Duodenal mucosa (tissue), 2 donors: ENCODE measurements around the gene CATSPERB.
"Not testable (repeated sequence)": the region's sequence is repeated elsewhere in the genome, so short reads cannot be mapped to it uniquely, and the experiment has no call there.

Experiments
- H3K27ac ChIP-seq: one replicate; pipeline ENCODE4 v1.7.0; 2013; ENCODE audit warnings: low read depth, low read length
- H3K27me3 ChIP-seq, 2 donors: one replicate each; pipeline ENCODE4 v1.7.0; 2013; ENCODE audit warnings: low read length in 2 of 2, control low read depth in 1 of 2; ENCODE audit not compliant: insufficient read depth in 2 of 2, control insufficient read depth in 1 of 2
- H3K36me3 ChIP-seq, 2 donors: one replicate each; pipeline ENCODE4 v1.7.0; 2013; ENCODE audit warnings: low read length in 2 of 2, control low read depth in 1 of 2; ENCODE audit not compliant: insufficient read depth in 2 of 2, control insufficient read depth in 1 of 2
- H3K4me1 ChIP-seq, 2 donors: one replicate each; pipeline ENCODE4 v1.7.0; 2013; ENCODE audit warnings: low read length in 2 of 2, control low read depth in 1 of 2; ENCODE audit not compliant: insufficient read depth in 2 of 2, control insufficient read depth in 1 of 2
- H3K4me3 ChIP-seq, 2 donors: one replicate each; pipeline ENCODE4 v1.7.0; 2013; ENCODE audit warnings: low read length in 2 of 2, low read depth in 1 of 2
- H3K9ac ChIP-seq, 2 donors: one replicate each; pipeline ENCODE4 v1.7.0; 2013; ENCODE audit warnings: low read length in 2 of 2, low read depth in 1 of 2
- H3K9me3 ChIP-seq, 2 donors: one replicate each; pipeline ENCODE4 v1.7.0; 2013; ENCODE audit warnings: low read length in 2 of 2, control low read depth in 1 of 2; ENCODE audit not compliant: control insufficient read depth in 1 of 2

The CATSPERB gene

DNA sequence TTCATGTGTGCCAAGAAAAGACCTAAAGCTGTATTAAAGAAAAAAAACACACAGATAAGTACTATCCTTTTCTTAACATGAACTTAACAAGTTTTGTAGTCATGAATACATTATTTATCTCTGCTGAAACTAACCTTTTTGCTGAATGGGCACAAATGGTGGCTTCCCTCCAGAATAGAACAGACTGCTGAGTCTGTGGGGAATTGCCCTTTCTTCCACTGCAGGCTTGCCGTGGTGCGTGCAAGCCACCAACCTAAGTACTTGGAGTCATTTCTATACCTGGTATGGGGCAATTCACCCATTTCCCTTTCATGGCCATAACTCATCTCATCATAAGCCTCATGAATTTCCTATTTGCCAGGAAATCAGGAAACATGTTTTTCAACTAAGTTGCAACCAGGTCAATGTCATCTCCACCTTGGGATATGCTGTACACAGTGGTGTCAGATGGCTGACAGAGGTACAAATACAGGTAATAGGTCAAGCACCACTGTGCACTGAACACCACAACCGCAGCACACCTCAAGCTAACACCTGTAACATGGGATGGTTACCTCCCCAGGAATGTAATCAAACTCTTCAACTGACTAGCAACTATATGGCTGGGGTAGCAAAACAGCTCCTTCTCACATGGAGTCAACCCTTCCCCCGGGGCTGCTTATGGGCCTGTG, 49.9 kb downstream of the CATSPERB start:
- Histone ChIP-seq H3K27ac (no peak overlapping the region), H3K4me1 (no peaks in the 10 kb centered on the region), H3K27me3 (no peaks in the 10 kb centered on the region), H3K36me3 (no peaks in the 10 kb centered on the region), H3K9me3 (peaks cover 2 to 5% of the 10 kb centered on the region in 2 donors), H3K9ac (no peak overlapping the region), H3K4me3 (no peak overlapping the region)

DNA sequence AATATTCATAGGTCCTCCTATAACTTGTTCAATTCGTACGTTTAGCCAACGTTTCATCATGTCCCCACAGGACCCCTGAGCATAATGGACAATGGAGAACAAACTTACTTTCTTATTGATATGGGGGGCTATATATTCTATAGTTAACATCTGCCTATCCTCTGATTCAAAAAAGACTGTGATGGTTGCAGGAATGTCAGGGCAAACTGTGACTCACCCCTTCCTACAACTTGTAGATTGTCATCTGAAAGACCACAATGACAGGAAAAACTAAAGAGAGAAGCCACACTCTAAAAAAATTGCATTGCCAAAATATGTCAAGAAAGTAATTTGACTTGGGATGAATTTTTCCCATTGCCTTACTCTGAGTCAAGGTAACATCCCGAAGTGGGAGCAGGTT, 50.8 kb downstream of the CATSPERB start:
- H3K9me3 ChIP-seq: peaks cover 2 to 5% of the 10 kb centered on the region in 2 donors
- H3K36me3 ChIP-seq: no peaks in the 10 kb centered on the region
- no peak overlapping the region for H3K4me3 ChIP-seq
- H3K4me1 ChIP-seq: no peaks in the 10 kb centered on the region
- no peak overlapping the region for H3K9ac ChIP-seq
- H3K27ac ChIP-seq: no peak overlapping the region
- no peaks in the 10 kb centered on the region for H3K27me3 ChIP-seq

GRCh38 chr14:91679273-91679672, 52.6 kb downstream of the CATSPERB start:
- peaks cover 2 to 5% of the 10 kb centered on the region in 2 donors for H3K9me3 ChIP-seq
- no peaks in the 10 kb centered on the region for H3K36me3 ChIP-seq
- no peak overlapping the region for H3K4me3 ChIP-seq
- no peaks in the 10 kb centered on the region for H3K27me3 ChIP-seq
- H3K27ac ChIP-seq: no peak overlapping the region
- no peak overlapping the region for H3K9ac ChIP-seq
- H3K4me1 ChIP-seq: no peaks in the 10 kb centered on the region

DNA sequence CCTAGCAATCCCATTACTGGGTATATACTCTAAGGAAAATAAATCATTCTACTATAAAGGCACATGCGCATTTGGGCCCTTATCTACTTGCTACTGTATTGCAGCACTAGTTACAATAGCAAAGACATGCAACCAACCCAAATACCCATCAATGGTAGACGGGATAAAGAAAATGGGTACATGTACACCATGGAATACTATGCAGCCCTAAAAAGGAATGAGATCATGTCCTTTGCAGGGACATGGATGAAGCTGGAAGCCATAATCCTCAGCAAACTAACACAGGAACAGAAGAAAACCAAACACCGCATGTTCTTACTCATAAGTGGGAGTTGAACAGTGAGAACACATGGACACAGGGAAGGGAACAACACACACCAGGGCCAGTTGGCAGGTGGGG, 54.2 kb downstream of the CATSPERB start:
- H3K9me3 ChIP-seq, H3K27ac ChIP-seq, H3K27me3 ChIP-seq, H3K4me3 ChIP-seq, H3K36me3 ChIP-seq, H3K9ac ChIP-seq, H3K4me1 ChIP-seq: not testable (repeated sequence)

DNA sequence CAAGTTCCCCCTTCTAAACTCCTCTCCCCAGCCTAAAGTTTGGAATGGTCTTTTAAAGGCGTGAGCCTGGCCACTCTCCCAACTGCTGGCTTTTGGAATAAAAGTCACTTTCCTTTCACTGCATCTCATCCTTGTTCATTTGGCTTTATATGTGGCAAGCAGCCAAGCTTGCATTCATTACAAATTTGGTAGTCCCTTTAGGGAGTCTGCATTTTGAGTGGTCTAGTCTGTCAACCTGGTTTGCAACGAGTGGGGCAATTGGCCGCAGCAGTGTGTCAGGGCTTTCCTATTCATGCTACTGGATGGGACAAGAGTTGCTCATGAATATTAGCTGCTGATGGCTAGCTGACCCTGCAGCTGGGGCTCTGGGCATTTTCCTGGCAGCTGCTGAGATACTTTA, 57.0 kb downstream of the CATSPERB start:
- Histone ChIP-seq H3K27ac (no peak overlapping the region), H3K9me3 (peaks cover 2 to 5% of the 10 kb centered on the region in 2 donors), H3K9ac (no peak overlapping the region), H3K27me3 (no peaks in the 10 kb centered on the region), H3K4me1 (no peaks in the 10 kb centered on the region), H3K36me3 (no peaks in the 10 kb centered on the region), H3K4me3 (no peak overlapping the region)

- H3K27me3 ChIP-seq: no peaks in the 10 kb centered on the region
- no peaks in the 10 kb centered on the region for H3K4me1 ChIP-seq
- no peaks in the 10 kb centered on the region for H3K9me3 ChIP-seq
- H3K36me3 ChIP-seq: no peaks in the 10 kb centered on the region
- no peak overlapping the region for H3K4me3 ChIP-seq
- H3K27ac ChIP-seq: no peak overlapping the region
- H3K9ac ChIP-seq: no peak overlapping the region
Observed at GRCh38 chr14:91669867-91670266, 62.0 kb downstream of the CATSPERB start.

DNA sequence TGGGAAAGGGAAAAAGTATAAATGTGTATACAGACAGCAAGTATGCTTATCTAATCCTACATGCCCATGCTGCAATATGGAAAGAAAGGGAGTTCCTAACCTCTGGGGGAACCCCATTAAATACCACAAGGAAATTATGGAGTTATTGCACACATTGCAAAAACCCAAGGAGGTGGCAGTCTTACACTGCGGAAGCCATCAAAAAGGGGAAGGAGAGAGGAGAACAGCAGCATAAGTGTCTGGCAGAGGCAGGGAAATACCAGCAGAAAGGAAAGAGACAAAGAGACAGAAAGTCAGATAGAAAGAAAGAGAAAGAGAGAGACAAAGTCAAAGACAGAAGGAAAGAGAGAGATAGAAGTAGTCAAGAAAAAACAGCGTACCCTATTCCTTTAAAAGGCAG, 64.8 kb downstream of the CATSPERB start:
- not testable (repeated sequence) for H3K27me3 ChIP-seq, H3K9me3 ChIP-seq

GRCh38 chr14:91660790-91661189, 71.1 kb downstream of the CATSPERB start:
- no peaks in the 10 kb centered on the region for H3K36me3 ChIP-seq
- H3K4me1 ChIP-seq: peaks cover 0 to 7% of the 10 kb centered on the region in 2 donors
- no peaks in the 10 kb centered on the region for H3K9me3 ChIP-seq
- H3K9ac ChIP-seq: no peak overlapping the region
- H3K27ac ChIP-seq: no peak overlapping the region
- no peaks in the 10 kb centered on the region for H3K27me3 ChIP-seq
- H3K4me3 ChIP-seq: no peak overlapping the region

More for the DNA sequence above, 64.8 kb downstream of the CATSPERB start:
- H3K9ac ChIP-seq, H3K27ac ChIP-seq, H3K4me3 ChIP-seq, H3K4me1 ChIP-seq, H3K36me3 ChIP-seq: not testable (repeated sequence)

- no peaks in the 10 kb centered on the region for H3K36me3 ChIP-seq
- H3K27ac ChIP-seq: no peak overlapping the region
- no peak overlapping the region for H3K4me3 ChIP-seq
- H3K4me1 ChIP-seq: peaks cover 0 to 4% of the 10 kb centered on the region in 2 donors
- no peaks in the 10 kb centered on the region for H3K27me3 ChIP-seq
- no peak overlapping the region for H3K9ac ChIP-seq
- no peaks in the 10 kb centered on the region for H3K9me3 ChIP-seq
Observed at GRCh38 chr14:91654836-91655235, 77.0 kb downstream of the CATSPERB start.

GRCh38 chr14:91653451-91653850, 78.4 kb downstream of the CATSPERB start:
- no peaks in the 10 kb centered on the region for H3K36me3 ChIP-seq
- H3K9me3 ChIP-seq: no peaks in the 10 kb centered on the region
- H3K4me3 ChIP-seq: no peak overlapping the region
- H3K9ac ChIP-seq: no peak overlapping the region
- H3K4me1 ChIP-seq: no peaks in the 10 kb centered on the region
- no peaks in the 10 kb centered on the region for H3K27me3 ChIP-seq
- no peak overlapping the region for H3K27ac ChIP-seq

DNA sequence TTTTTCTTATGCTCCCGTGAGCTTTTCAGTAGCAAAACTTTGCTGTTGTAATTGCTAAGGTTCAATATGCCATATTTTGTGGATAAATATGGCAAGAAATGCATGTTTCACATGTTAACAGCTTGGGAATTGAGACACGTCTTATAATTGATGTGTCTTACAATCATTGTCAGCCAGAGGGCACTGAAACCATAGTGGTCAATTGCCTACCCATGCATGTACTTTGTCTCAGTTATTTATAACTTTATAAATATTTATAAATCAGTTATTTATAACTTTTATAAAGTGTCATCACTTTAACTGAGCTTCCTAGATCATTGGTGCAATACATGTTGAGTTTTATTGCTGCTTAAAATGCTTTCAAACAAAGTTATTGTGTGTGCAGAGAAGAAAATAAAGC, 82.0 kb downstream of the CATSPERB start:
- no peaks in the 10 kb centered on the region for H3K27me3 ChIP-seq
- no peak overlapping the region for H3K9ac ChIP-seq
- no peak overlapping the region for H3K4me3 ChIP-seq
- H3K4me1 ChIP-seq: no peaks in the 10 kb centered on the region
- H3K27ac ChIP-seq: no peak overlapping the region
- H3K9me3 ChIP-seq: no peaks in the 10 kb centered on the region
- no peaks in the 10 kb centered on the region for H3K36me3 ChIP-seq
